WI38 (cell line): ENCODE measurements around the gene BHLHA15.

Experiments
- H3K4me3 ChIP-seq: 2 replicates; pipeline ENCODE4 v1.5.1; 2011; ENCODE audit warnings: low read depth, mild to moderate bottlenecking, control low read depth, low read length
- CTCF ChIP-seq: IDR thresholded peaks from 2 replicates; pipeline ENCODE4 v1.5.1; 2012; ENCODE audit warnings: low read depth, mild to moderate bottlenecking, control low read depth, low read length

Gene BHLHA15

GRCh38 chr7:98235901-98236300, 24.7 kb downstream of the BHLHA15 start:
- TF ChIP-seq CTCF = no peak
- H3K4me3 ChIP-seq = no peak overlapping the region

GRCh38 chr7:98236355-98237185, 25.3 kb downstream of the BHLHA15 start:
- no peak overlapping the region for H3K4me3 ChIP-seq
- no peak for TF ChIP-seq CTCF

GRCh38 chr7:98238076-98238475, 26.8 kb downstream of the BHLHA15 start:
- H3K4me3 ChIP-seq = no peak overlapping the region
- no peak for TF ChIP-seq CTCF

- no peak for TF ChIP-seq CTCF
Observed at GRCh38 chr7:98238976-98239375, 27.7 kb downstream of the BHLHA15 start.

GRCh38 chr7:98240961-98241673, 29.9 kb downstream of the BHLHA15 start:
- TF ChIP-seq CTCF = peak; percentile 80
- H3K4me3 ChIP-seq = no peak overlapping the region

More at GRCh38 chr7:98238976-98239375, 27.7 kb downstream of the BHLHA15 start:
- H3K4me3 ChIP-seq = no peak overlapping the region

- no peak overlapping the region for H3K4me3 ChIP-seq
- no peak for TF ChIP-seq CTCF
Observed at GRCh38 chr7:98241674-98242241, 30.5 kb downstream of the BHLHA15 start.

GRCh38 chr7:98242342-98242741, 31.1 kb downstream of the BHLHA15 start:
- no peak overlapping the region for H3K4me3 ChIP-seq
- no peak for TF ChIP-seq CTCF
